Cerebellar nuclear complex (tissue), 1 donor: ENCODE measurements around the gene OR10H5.
"Not testable (repeated sequence)": the region's sequence is repeated elsewhere in the genome, so short reads cannot be mapped to it uniquely, and the experiment has no call there.

Experiments used
- DNase-seq, 2 experiments: peaks; one replicate each; lab custom pipeline; 2025; lab: John Stamatoyannopoulos, UW

The OR10H5 gene

GRCh38 chr19:15843894-15844222 lies 56.4 kb downstream of the OR10H5 start:
- DNase-seq = not testable (repeated sequence)

GRCh38 chr19:15846923-15847322 lies 59.5 kb downstream of the OR10H5 start:
- DNase-seq = no peak

- DNase-seq = no peak
Observed at GRCh38 chr19:15850385-15850784, 62.9 kb downstream of the OR10H5 start.
